ENCODE measurements around the gene JARID2.

The JARID2 gene

DNA sequence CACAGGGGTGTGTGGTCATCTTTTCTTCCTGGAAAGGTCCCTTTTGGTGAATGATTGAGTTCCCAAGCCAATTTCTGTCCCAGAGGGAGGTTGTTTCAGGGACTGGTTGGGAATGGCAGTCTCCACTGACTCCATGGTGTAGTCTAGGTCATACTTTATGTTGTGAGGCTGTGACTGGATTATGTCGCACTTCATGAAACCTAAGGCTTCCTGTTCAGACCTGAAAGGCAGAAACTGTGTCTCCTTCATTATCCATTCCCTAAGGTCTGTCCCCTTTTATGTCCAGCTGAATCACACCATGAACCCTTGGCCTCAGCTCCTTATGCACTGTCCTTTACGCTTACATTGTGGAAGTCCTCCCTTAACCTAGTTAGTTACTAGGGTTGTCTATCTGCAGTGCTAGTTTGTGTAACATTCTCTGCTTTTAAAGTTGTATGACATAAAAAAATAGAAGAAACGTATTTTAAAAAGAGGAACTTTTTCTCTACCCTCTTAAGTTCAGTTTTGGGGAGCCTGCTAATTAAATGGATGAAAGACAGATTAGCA, 191.3 kb downstream of the JARID2 start:
- Histone ChIP-seq H3K4me3 (no peak overlapping the region), H3K9me3 (ENCODE audit: low read depth, low read length) (no peaks in the 10 kb centered on the region; the same call in 1 of the 2 replicates), H3K9ac (ENCODE audit: insufficient read length) (no peak overlapping the region), H3K36me3 (ENCODE audit: insufficient read depth, low read length) (peaks cover 6% of the 10 kb centered on the region; the same call in 1 of the 2 replicates), H3K27ac (no peak overlapping the region)
- DNase-seq (ENCODE audit: low read depth, low spot score): no peak
- TF ChIP-seq EZH2 (IDR thresholded peaks at IDR 0.05): no peak
- TF ChIP-seq FOXP2 (optimal IDR thresholded peaks at IDR 0.05; ENCODE audit: control extremely low read depth, extremely low read length, insufficient read depth): no peak
- no peak for TF ChIP-seq POLR2AphosphoS5 (IDR thresholded peaks at IDR 0.05; ENCODE audit: borderline replicate concordance, low read depth, low read length)

DNA sequence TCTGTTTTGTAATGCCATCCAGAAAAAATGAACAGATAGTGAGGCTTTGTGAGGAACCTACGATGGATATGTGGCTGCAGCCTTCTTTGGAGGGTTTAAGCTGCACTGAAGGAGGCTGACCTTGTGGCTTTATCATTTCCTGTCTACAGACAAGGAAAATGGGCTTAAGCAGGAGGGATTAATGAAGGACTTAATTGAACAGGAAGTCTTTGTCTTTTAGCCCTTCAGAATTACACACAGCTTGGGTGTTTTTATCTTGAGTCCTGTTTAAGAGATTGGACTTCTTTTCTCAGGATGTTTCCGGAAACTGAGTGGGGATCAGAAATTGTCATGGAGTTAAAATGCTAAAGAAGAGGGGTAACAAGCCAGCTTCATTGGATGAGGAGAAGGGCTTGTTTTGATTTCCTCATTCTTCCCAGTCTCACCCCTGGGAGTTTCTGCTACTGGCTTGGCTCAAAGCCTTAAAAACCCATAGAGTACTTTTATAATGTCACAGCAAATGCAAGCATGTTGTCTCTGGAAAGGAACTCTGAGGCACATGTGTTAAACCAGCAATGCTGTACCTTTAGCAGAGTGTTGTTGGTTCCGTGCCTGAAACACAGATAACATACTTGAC, 193.6 kb downstream of the JARID2 start:
- DNase-seq (ENCODE audit: low read depth, low spot score): peak; percentile 90

DNA sequence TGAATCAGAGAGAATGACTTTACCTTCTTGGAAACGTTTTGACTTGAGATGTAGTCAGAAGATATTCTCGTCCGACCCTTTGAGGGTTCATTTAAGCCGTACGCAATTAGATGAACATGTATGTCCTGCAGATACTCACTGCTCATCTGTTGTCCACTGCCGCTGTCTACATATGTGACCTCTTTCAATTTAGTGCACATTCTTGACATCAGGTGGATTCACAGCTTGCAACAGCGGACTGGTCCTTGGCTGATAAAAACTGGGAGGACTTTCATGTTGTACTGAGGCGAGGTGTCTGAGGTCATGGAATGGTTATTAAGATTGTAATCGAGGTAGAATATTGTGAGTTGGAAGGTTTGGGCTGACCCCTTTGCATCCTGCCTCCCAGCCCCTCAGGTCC, 194.2 kb downstream of the JARID2 start:
- Histone ChIP-seq H3K9me3 (ENCODE audit: low read depth, low read length) (no peaks in the 10 kb centered on the region; the same call in 1 of the 2 replicates), H3K9ac (ENCODE audit: insufficient read length) (peak overlapping the region; percentile 55), H3K36me3 (ENCODE audit: insufficient read depth, low read length) (peaks cover 1% of the 10 kb centered on the region; the same call in 1 of the 2 replicates), H3K27ac (peak overlapping the region; percentile 91), H3K4me3 (peak overlapping the region; percentile 68)
- no peak for TF ChIP-seq POLR2AphosphoS5 (IDR thresholded peaks at IDR 0.05; ENCODE audit: borderline replicate concordance, low read depth, low read length)
- no peak for TF ChIP-seq EZH2 (IDR thresholded peaks at IDR 0.05)
- TF ChIP-seq FOXP2 (optimal IDR thresholded peaks at IDR 0.05; ENCODE audit: control extremely low read depth, extremely low read length, insufficient read depth): no peak
- DNase-seq (ENCODE audit: low read depth, low spot score): no peak

More for the DNA sequence above, 193.6 kb downstream of the JARID2 start:
- Histone ChIP-seq H3K4me3 (peak overlapping the region; percentile 68), H3K9me3 (ENCODE audit: low read depth, low read length) (no peaks in the 10 kb centered on the region; the same call in 1 of the 2 replicates), H3K27ac (peak overlapping the region; percentile 91), H3K36me3 (ENCODE audit: insufficient read depth, low read length) (peaks cover 6% of the 10 kb centered on the region; the same call in 1 of the 2 replicates), H3K9ac (ENCODE audit: insufficient read length) (peak overlapping the region; percentile 55)
- TF ChIP-seq EZH2 (IDR thresholded peaks at IDR 0.05): no peak
- TF ChIP-seq POLR2AphosphoS5 (IDR thresholded peaks at IDR 0.05; ENCODE audit: borderline replicate concordance, low read depth, low read length): peak; percentile 79; the same call in 1 of the 2 replicates

DNA sequence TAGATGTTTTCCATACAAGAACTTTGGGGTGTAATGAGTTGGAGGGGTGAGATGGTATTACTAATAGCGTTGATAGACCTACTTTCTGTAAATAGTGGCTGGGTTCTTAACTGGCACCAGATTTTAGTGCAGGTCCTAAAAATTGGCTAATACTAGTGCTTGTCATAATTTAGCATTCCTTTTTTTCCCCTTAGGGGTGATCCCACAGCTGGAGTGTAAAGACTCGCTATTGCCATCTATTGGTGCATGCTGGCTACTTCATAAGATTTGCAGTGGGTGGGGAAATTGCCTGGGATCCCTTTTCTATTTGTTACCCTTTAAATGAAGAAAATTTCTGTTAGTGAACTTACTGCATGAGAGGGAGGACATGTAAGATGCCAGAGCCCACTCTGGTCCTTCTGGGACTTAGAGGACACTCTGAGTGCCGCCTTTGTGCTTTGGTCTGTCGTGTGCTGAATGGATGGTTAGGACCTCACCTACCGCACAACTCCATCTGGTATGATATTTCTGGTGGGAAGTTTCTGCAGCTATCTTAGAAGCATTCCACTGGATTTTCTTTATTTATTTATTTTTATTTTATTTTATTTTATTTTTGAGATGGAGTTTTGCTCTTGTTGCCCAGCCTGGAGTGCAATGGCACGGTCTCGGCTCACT, 195.5 kb downstream of the JARID2 start:
- H3K9ac ChIP-seq (ENCODE audit: insufficient read length): peak overlapping the region; percentile 42
- DNase-seq (ENCODE audit: low read depth, low spot score): peak; percentile 95
- no peaks in the 10 kb centered on the region for H3K9me3 ChIP-seq (ENCODE audit: low read depth, low read length)
- no peaks in the 10 kb centered on the region for H3K36me3 ChIP-seq (ENCODE audit: insufficient read depth, low read length)
- H3K27ac ChIP-seq: peak overlapping the region; percentile 91
- TF ChIP-seq EZH2 (IDR thresholded peaks at IDR 0.05): no peak
- no peak for TF ChIP-seq FOXP2 (optimal IDR thresholded peaks at IDR 0.05; ENCODE audit: control extremely low read depth, extremely low read length, insufficient read depth)
- TF ChIP-seq POLR2AphosphoS5 (IDR thresholded peaks at IDR 0.05; ENCODE audit: borderline replicate concordance, low read depth, low read length): no peak
- H3K4me3 ChIP-seq: peak overlapping the region; percentile 60

DNA sequence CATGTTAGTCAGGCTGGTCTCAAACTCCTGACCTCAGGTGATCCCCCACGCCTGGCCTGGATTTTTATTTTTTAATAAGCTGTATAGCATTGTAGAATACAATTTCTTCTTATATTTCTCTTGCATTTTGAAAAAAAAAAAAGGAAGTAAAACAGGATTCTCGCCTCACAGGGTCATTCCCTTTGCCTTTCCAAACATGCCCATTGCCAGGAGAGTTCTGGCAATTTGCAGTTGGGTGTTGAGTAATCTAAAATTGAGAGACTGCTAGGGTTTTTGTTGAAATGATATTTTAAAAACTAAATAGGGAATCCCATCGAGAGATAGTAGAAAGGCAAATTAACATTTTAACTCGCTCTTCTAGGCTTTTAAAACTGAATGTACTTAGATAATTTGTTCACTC, 196.1 kb downstream of the JARID2 start:
- no peaks in the 10 kb centered on the region for H3K9me3 ChIP-seq (ENCODE audit: low read depth, low read length)
- no peak for DNase-seq (ENCODE audit: low read depth, low spot score)
- peak overlapping the region; percentile 70 for H3K27ac ChIP-seq
- H3K9ac ChIP-seq (ENCODE audit: insufficient read length): peak overlapping the region; percentile 56
- TF ChIP-seq EZH2 (IDR thresholded peaks at IDR 0.05) (no peak), POLR2AphosphoS5 (IDR thresholded peaks at IDR 0.05; ENCODE audit: borderline replicate concordance, low read depth, low read length) (no peak), FOXP2 (optimal IDR thresholded peaks at IDR 0.05; ENCODE audit: control extremely low read depth, extremely low read length, insufficient read depth) (no peak)
- H3K36me3 ChIP-seq (ENCODE audit: insufficient read depth, low read length): no peaks in the 10 kb centered on the region
- peak overlapping the region; percentile 13; the same call in 1 of the 2 replicates for H3K4me3 ChIP-seq

DNA sequence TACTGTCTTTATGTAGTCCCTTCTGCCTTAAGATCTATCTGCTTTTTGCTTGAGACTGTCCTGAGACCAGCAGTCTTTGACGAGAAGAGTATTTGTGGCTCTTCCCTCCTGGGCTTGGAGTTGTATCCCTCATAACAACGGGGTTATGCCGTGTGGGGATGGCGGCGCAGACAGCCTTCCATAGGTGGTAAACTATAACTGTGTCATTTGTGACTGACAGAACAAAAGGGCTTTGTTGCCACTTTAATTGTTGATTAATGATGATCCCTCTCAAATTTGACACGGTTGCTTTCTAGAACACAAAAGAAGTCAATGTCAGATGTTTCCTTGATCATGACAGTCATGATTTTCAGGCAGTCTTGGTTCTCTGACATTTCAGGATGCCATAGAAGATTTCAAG, 196.6 kb downstream of the JARID2 start:
- peak overlapping the region; percentile 56 for H3K9ac ChIP-seq (ENCODE audit: insufficient read length)
- no peaks in the 10 kb centered on the region for H3K36me3 ChIP-seq (ENCODE audit: insufficient read depth, low read length)
- peak overlapping the region; percentile 70 for H3K27ac ChIP-seq
- no peak for DNase-seq (ENCODE audit: low read depth, low spot score)
- H3K9me3 ChIP-seq (ENCODE audit: low read depth, low read length): no peaks in the 10 kb centered on the region
- H3K4me3 ChIP-seq: peak overlapping the region; percentile 13
- no peak for TF ChIP-seq FOXP2 (optimal IDR thresholded peaks at IDR 0.05; ENCODE audit: control extremely low read depth, extremely low read length, insufficient read depth)
- TF ChIP-seq POLR2AphosphoS5 (IDR thresholded peaks at IDR 0.05; ENCODE audit: borderline replicate concordance, low read depth, low read length): no peak
- TF ChIP-seq EZH2 (IDR thresholded peaks at IDR 0.05): no peak

DNA sequence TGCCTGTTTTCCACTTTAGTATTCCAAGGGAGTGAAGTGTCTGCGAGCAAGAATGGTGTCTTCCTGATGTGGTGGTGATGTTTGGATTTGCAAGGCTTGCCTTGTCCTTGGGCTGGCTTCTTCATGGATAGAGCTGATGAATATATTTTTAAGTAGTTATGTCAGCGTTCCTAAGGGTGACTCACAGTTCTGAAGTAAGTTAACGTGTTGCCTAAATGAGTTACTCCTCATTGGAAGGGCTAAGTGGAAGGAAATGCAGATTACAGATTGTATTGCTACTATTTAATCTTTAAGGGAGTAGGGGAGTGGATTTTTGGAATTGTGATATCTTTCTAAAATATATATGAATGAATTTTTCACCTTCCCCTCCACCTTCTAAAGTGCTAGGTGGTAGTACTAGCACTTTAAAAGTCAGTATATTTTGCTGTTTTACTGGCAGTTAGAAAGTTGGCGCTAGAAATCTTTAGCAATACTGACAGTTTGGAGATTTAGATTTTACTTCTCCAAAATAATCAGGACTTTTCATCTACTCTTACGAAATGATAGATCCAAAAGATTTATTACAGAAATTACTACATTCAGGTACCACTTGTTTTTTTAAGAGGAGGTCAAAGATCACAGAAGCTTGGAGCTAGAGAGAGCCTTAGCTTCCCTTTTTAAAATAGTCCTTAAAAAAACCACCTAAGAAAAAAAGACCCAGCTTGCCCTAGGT, 197.4 kb downstream of the JARID2 start:
- H3K4me3 ChIP-seq: peak overlapping the region; percentile 13
- TF ChIP-seq POLR2AphosphoS5 (IDR thresholded peaks at IDR 0.05; ENCODE audit: borderline replicate concordance, low read depth, low read length) (no peak), EZH2 (IDR thresholded peaks at IDR 0.05) (no peak), FOXP2 (optimal IDR thresholded peaks at IDR 0.05; ENCODE audit: control extremely low read depth, extremely low read length, insufficient read depth) (no peak)
- H3K9me3 ChIP-seq (ENCODE audit: low read depth, low read length): no peaks in the 10 kb centered on the region
- peak overlapping the region; percentile 70; the same call in 1 of the 2 replicates for H3K27ac ChIP-seq
- H3K36me3 ChIP-seq (ENCODE audit: insufficient read depth, low read length): no peaks in the 10 kb centered on the region
- no peak overlapping the region for H3K9ac ChIP-seq (ENCODE audit: insufficient read length)
- DNase-seq (ENCODE audit: low read depth, low spot score): no peak
